HG02973 (cell line): ENCODE results near the gene SP100.

Experiments used
- ATAC-seq: cut with Tn5 transposase; IDR thresholded peaks from one replicate; pipeline ENCODE4 v1.9.1; 2021; ENCODE audit warnings: moderate library complexity; ENCODE audit not compliant: unreplicated experiment

Gene SP100

GRCh38 chr2:230525682-230526081, 109.7 kb downstream of the SP100 start:
- no peak for ATAC-seq

- peak; percentile 64 for ATAC-seq
Measured at GRCh38 chr2:230537531-230537976, 121.6 kb downstream of the SP100 start.

GRCh38 chr2:230540332-230540731, 124.3 kb downstream of the SP100 start:
- ATAC-seq: no peak

GRCh38 chr2:230541934-230542380, 126.0 kb downstream of the SP100 start:
- peak; percentile 72 for ATAC-seq

GRCh38 chr2:230542751-230543150, 126.8 kb downstream of the SP100 start:
- ATAC-seq: no peak

- ATAC-seq: no peak
Measured at GRCh38 chr2:230552181-230552580, 136.2 kb downstream of the SP100 start.

GRCh38 chr2:230557065-230557464, 141.1 kb downstream of the SP100 start:
- ATAC-seq: no peak

GRCh38 chr2:230564805-230565779, 149.1 kb downstream of the SP100 start:
- ATAC-seq: no peak

- no peak for ATAC-seq
Measured at GRCh38 chr2:230569298-230569697, 153.3 kb downstream of the SP100 start.

GRCh38 chr2:230570987-230571386, 155.0 kb downstream of the SP100 start:
- ATAC-seq: no peak

GRCh38 chr2:230575642-230576324, 159.8 kb downstream of the SP100 start:
- no peak for ATAC-seq

- ATAC-seq: no peak
Measured at GRCh38 chr2:230577114-230577513, 161.1 kb downstream of the SP100 start.

GRCh38 chr2:230578106-230578505, 162.1 kb downstream of the SP100 start:
- no peak for ATAC-seq

- ATAC-seq: peak; percentile 75
Measured at GRCh38 chr2:230582851-230583283, 166.9 kb downstream of the SP100 start.

- ATAC-seq: no peak
Measured at GRCh38 chr2:230583581-230583980, 167.6 kb downstream of the SP100 start.

- no peak for ATAC-seq
Measured at GRCh38 chr2:230586328-230586982, 170.5 kb downstream of the SP100 start.

- no peak for ATAC-seq
Measured at GRCh38 chr2:230589025-230589424, 173.0 kb downstream of the SP100 start.

GRCh38 chr2:230589497-230590015, 173.6 kb downstream of the SP100 start:
- ATAC-seq: peak; percentile 93

- no peak for ATAC-seq
Measured at GRCh38 chr2:230590333-230590732, 174.3 kb downstream of the SP100 start.

- ATAC-seq: no peak
Measured at GRCh38 chr2:230591850-230592249, 175.8 kb downstream of the SP100 start.

GRCh38 chr2:230592775-230593174, 176.8 kb downstream of the SP100 start:
- ATAC-seq: no peak
